Measurements from ENCODE around the gene TNNI3K.

The TNNI3K gene

DNA sequence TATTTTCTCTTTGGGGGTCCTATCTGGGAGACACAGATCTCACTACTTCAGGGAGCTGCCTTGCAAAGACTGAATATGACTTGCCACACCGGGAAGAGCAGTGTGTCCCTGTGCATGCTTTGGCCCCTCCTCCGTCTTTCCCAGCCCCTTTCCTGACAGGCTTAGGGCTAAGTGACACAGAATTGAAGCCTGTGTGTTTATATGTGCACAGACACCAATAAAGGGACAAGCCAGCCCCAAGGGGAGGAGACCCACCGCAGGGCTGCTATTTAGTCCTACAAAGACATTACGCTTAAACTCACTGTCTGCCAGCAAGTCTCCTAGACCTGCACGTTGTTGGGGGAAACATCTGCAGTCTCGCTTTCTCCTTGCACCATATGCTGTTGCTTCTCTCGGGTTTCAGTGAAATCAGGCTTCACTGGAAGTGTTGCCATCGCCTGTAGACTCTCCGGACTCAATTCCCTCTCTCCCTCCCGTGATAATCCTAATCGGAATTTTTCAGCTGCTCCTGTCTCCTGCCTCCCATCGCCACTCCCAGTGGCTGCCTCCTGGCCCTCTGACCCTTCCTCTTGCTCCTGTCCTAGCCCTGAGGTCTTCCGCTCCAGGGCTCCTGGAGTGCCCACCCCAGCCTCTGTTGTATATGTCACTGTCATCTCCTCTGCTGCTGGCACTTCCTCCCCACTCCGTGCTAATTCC lies 335.8 kb downstream of the TNNI3K start:
- no peak for DNase-seq (ENCODE audit: low read depth in 2 of 2)

DNA sequence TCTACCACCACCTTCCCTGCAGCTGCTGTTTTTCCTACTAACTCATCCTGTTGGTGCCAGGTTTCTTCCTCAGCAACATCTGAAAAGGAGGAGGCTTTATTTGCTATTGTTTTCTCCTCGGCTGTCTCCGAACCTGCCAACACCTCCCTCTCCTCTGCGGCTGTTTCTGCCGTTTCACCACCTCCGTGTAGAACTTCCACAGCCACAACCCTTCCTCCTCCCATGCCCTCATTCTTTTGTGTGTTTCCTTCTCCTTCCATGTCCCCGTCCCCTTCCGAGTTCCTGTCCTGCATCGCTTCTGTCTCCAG lies 336.3 kb downstream of the TNNI3K start:
- DNase-seq (ENCODE audit: low read depth in 2 of 2) = no peak

DNA sequence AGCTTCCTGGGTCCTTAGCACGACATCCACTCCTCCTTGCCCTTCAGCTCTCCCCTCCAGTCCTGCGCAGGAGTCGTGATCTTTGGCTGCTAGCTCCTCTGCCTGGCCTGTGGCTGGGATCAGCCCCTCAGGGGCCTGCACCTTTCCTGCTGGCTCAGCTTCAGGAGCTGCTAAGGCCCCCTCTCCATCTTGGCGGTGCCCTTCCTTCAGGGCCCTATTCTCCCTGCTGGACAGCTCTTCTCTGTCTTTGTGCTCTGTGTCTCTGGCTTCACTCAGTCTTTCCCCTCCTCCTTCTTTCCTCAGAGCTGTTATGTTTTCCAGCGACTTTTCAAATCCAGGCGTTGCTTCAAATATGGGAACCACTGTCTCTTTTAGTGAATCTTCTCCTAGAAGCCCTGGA lies 336.7 kb downstream of the TNNI3K start:
- DNase-seq (ENCODE audit: low read depth in 2 of 2) = no peak

GRCh38 chr1:74578101-74578500 lies 342.9 kb downstream of the TNNI3K start:
- DNase-seq (ENCODE audit: low read depth in 2 of 2) = no peak

GRCh38 chr1:74579425-74579824 lies 344.2 kb downstream of the TNNI3K start:
- DNase-seq (ENCODE audit: low read depth in 2 of 2) = no peak

DNA sequence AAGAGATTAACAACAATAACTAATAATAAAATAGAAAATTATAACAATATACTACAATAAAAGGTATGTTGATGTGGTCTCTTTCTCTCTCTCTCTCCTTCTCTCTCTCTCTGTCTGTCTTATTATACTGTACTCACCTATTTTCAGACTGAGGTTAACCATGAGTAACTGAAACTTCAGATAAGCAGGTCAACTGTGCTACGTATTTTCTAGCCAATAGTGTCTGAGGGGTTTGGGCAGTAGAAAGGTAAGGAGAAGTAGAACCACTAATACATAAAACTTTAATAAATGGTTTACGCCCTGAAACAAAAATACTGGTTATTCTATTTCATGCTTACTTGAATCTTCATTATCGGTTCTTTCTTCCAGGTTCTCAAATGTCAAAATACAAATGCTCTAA lies 348.2 kb downstream of the TNNI3K start:
- DNase-seq (ENCODE audit: low read depth in 2 of 2) = no peak

GRCh38 chr1:74584185-74584584 lies 349.0 kb downstream of the TNNI3K start:
- DNase-seq (ENCODE audit: low read depth in 2 of 2) = no peak

- no peak for DNase-seq (ENCODE audit: low read depth in 2 of 2)
Measured at GRCh38 chr1:74586253-74586897, 351.2 kb downstream of the TNNI3K start.

- DNase-seq (ENCODE audit: low read depth in 2 of 2) = no peak
Measured at GRCh38 chr1:74587888-74588287, 352.7 kb downstream of the TNNI3K start.

DNA sequence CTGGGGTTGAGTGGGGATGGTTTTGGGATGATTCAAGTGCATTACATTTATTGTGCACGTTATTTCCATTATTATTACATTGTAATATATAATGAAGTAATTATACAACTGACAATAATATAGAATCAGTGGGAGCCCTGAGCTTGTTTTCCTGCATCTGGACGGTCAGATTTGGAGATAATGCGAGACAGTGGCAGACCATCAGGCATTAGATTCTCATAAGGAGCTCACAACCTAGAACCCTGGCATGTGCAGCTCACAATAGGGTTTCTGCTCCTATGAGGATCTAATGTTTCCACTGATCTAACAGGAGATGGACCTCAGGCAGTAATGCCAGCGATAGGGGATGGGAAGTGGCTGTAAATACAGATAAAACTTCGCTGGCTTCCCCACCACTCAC lies 355.1 kb downstream of the TNNI3K start:
- no peak for DNase-seq (ENCODE audit: low read depth in 2 of 2)

DNA sequence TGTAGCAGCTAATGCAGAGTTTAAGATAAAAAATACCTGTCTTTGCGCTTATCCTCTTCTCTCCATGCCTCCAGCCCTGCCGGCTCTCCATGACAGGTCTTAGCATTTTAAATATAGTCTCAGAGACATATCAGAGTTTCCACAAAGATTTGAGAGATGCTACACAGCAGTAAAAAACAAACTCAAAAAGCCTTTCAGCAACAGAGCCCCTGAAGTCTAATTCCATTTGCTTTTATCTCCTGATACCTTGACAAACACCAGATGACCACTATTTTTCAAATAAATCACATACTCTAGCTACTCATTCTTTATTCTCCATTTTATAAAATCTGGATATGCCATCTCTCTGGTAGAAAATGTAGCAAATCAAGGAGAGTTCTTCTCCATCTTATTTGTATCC lies 356.8 kb downstream of the TNNI3K start:
- DNase-seq (ENCODE audit: low read depth in 2 of 2) = no peak

DNA sequence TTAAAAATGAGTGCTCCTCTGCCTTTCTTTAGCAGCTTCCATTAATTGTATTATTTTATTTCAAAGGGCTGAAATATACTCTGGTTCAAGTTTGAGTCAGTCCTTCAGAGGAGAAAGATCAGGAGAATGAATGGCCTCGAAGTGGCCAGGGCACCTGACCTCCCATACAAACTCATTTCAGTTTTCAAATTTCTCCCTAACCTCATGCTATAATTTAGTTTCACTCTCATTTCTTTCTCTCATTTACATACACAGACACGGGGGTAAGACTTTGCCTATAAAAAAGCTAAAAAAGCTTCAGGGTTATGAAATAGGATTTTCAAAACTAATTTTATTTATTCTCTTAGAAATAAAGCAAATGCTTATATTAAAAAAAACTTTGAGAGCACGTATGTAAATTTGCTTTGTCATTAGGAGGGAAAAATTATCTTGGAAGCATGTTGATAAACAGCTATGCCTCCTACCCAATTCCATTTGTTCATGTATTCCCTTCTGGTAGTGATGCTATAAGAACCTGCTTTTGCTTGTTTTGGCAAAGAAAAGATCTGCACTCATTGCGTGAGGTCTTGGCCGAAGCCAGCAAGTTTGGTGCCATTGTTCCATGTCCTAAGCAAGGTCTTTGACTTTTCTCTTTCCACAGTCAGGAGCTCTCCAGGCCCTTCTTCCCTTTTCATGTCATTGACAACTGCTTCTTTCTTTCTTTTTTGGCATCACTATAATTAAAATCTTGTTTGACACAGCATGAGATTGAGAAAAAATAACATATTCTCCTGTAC lies 357.6 kb downstream of the TNNI3K start:
- no peak for DNase-seq (ENCODE audit: low read depth in 2 of 2)
